Stimulated activated CD8-positive, alpha-beta memory T cell treated with anti-CD3 and anti-CD28 coated beads, Interleukin-12 subunit alpha, Interleukin-12 subunit beta, amount 100 ng/mL, for 4 hours (primary cell): ENCODE measurements around the gene MYBL2.
A peak's percentile ranks its signal among the peaks of the same experiment; 100 is the strongest.

Experiments used
- DNase-seq: peaks from one replicate; pipeline ENCODE4 v3.0.0-alpha.2; 2020; ENCODE audit warnings: low read depth

MYBL2 gene

DNA sequence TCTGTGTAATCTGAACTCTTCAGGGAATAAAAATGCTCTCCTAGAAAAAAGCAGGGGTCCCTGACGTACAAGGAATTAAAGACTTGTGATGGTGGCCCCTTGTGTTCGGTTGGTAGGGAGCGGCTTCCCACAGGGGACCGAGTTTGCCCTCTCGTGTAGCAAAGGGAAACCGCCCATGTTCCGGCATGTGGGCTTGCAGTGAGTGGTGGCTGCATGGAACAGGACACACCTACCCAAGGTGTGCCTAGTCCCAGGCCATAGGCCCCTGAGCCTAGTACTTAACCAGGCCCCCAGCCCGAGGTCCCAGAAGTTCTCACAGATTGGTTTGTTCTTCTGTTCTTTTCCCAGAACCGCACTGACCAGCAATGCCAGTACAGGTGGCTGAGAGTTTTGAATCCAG, 15.5 kb downstream of the MYBL2 start:
- DNase-seq: no peak

DNA sequence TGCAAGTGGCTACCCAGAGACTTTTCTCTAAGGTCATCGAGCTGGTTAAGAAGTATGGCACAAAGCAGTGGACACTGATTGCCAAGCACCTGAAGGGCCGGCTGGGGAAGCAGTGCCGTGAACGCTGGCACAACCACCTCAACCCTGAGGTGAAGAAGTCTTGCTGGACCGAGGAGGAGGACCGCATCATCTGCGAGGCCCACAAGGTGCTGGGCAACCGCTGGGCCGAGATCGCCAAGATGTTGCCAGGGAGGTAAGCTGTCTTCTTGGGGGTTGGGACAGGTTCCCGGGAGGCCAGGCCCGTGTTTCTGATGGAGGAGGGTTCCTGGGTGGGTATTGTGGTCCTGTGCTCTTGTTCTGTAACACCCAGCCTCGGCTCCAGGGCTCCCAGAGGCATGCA, 19.9 kb downstream of the MYBL2 start:
- no peak for DNase-seq

GRCh38 chr20:43689165-43689564, 22.3 kb downstream of the MYBL2 start:
- no peak for DNase-seq

DNA sequence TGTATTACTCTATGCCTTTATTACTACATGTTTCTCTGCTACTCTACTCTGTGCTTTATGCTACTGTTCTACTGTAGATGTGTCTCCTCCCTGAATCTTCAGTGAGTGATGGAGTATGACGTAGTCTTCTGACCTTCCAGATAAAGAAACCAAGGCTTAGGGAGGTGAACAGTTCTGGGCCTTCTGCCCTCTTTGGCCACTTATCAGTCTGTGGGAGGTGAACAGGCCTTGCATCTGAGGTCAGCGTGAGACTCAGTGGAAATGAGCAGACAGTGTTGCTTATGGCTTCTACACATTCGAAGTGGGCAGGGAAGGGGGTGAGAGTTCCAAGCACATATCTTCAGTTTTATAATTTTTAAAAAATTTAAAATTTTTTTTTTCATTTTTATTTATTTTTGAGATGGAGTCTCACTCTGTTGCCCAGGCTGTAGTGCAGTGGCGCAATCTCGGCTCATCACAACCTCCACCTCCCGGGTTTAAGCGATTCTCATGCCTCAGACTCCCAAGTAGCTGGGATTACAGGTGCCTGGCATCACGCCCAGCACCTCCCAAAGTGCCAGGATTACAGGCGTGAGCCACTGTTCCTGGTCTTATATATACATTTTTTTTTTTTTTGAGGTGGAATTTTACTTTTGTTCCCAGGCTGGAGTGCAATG, 24.2 kb downstream of the MYBL2 start:
- DNase-seq: no peak

DNA sequence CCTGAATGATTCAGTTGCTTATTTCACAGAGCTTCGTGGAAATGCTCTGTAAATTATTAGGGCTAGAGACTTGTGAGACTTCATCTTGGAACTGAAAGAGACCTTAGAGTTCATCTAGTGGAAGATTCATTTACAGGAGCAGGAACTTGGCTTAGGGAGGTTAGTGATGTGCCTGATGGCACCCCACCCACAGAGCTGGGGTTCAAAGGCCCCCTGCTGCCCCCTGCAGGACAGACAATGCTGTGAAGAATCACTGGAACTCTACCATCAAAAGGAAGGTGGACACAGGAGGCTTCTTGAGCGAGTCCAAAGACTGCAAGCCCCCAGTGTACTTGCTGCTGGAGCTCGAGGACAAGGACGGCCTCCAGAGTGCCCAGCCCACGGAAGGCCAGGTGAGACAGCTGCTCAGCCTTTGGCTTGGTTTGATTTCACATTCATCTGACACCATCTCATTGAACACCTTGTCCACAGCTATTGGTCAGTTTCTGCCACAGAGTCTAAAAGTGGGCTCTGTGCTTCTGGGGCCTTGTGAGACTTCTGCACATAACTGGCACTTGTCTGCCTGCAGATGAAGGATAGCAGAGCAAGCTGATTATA, 25.1 kb downstream of the MYBL2 start:
- no peak for DNase-seq

DNA sequence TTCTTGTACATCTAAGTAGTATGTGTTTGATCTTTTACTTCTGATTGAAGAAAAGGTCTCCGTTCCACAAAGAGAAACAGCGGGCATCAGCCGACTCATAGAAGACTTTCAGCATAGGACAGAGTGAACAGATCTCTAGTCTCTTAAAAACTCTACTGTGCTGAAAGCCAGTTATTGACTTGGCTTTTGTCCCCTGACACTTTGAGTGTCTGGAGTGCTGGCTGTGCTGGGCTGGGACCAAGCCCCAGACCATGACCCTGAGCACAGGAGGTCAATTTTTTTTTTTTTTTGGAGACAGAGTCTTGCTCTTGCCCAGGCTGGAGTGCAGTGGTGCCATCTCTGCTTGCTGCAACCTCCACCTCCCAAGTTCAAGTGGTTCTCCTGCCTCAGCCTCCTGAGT, 27.8 kb downstream of the MYBL2 start:
- DNase-seq: no peak

- DNase-seq: no peak
These were observed 28.7 kb downstream of the MYBL2 start for GRCh38 chr20:43695571-43695970.

- DNase-seq: no peak
These were observed 33.1 kb downstream of the MYBL2 start for GRCh38 chr20:43699941-43700565.

DNA sequence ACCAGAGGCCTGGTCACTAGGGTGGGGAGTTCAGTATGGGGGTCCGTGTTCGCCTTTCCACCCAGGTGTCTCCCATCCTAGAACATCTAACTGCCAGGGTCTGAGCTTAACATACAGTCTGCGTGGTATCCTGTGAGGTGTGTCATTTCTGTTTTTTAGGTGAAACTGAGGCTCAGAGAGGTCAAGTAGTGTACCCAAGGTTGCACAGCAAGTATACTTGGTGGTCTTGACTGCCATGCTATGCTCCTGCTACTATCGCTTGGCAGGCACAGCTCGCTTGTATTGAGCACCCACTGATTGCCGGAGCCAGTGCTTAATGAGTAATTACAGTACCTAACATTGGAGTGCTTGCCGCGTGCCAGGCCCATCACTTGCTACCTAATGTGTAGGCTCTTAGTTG, 33.7 kb downstream of the MYBL2 start:
- no peak for DNase-seq

DNA sequence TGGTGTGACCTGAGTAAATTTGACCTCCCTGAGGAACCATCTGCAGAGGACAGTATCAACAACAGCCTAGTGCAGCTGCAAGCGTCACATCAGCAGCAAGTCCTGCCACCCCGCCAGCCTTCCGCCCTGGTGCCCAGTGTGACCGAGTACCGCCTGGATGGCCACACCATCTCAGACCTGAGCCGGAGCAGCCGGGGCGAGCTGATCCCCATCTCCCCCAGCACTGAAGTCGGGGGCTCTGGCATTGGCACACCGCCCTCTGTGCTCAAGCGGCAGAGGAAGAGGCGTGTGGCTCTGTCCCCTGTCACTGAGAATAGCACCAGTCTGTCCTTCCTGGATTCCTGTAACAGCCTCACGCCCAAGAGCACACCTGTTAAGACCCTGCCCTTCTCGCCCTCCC, 35.6 kb downstream of the MYBL2 start:
- no peak for DNase-seq

DNA sequence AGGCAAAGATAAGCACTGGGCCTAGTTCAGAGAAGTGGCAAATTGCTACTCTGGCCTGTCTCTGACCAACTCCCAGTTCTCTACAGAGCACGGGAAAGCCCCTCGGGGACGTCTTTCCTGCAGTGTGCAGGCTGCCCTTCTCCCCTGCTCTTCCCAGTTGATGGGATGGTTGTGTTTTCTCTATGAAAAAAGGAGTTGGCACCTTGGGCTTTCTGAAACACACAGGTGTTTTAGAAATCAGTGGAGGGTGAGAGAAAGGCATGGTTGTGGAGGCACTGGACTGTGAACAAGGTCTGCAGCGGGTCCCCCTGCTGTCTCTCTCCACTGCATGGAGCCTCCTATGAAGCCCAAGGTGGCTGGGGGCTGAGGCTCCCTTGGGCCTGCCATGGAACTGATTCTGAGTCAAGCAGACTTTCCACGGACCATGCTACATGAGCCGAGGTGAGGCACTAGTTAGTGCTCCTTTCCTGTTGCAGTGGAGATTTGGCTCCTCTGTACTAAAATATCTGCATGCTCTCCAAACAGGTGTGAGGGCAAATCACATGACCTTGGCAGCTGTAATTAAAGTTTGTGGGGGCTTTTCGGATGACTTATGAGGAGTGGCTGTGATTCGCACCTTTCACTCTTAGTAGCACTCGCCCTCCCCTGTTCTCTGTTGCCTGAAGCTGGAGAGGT, 43.6 kb downstream of the MYBL2 start:
- DNase-seq: no peak

DNA sequence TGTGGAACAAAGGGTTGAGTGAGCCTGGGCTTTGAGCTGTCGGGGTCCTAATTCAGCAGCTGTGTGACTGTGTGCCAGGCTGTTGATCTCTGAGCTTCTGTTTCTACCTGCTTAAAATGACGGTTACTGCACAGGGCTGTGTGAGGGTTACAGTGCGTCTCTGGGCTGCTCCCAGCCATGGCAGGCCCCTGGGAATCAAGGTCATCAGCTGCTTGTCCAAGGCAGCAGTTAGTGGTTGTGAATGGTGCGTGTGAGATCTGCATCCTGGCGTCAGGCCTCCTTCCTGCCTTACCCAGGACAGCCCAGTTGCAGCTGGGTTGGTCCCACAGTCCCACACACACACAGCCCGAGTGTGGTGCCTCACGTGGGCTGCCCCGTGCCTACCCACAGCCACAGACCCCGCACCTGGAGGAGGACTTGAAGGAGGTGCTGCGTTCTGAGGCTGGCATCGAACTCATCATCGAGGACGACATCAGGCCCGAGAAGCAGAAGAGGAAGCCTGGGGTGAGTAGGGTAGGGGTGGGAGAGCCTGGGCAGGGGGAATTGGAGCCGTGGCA, 44.3 kb downstream of the MYBL2 start:
- no peak for DNase-seq

- DNase-seq: no peak
These were observed 48.1 kb downstream of the MYBL2 start for GRCh38 chr20:43715044-43715443.

GRCh38 chr20:43715511-43715910, 48.6 kb downstream of the MYBL2 start:
- no peak for DNase-seq

DNA sequence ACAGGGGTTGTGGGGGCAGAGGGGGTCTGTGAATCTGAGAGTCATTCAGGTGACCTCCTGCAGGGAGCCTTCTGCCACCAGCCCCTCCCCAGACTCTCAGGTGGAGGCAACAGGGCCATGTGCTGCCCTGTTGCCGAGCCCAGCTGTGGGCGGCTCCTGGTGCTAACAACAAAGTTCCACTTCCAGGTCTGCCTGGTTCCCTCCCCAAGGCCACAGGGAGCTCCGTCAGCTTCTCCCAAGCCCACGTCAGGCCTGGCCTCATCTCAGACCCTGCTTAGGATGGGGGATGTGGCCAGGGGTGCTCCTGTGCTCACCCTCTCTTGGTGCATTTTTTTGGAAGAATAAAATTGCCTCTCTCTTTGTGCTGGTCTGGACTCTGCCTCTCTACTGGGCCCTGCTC, 49.2 kb downstream of the MYBL2 start:
- DNase-seq: no peak

DNA sequence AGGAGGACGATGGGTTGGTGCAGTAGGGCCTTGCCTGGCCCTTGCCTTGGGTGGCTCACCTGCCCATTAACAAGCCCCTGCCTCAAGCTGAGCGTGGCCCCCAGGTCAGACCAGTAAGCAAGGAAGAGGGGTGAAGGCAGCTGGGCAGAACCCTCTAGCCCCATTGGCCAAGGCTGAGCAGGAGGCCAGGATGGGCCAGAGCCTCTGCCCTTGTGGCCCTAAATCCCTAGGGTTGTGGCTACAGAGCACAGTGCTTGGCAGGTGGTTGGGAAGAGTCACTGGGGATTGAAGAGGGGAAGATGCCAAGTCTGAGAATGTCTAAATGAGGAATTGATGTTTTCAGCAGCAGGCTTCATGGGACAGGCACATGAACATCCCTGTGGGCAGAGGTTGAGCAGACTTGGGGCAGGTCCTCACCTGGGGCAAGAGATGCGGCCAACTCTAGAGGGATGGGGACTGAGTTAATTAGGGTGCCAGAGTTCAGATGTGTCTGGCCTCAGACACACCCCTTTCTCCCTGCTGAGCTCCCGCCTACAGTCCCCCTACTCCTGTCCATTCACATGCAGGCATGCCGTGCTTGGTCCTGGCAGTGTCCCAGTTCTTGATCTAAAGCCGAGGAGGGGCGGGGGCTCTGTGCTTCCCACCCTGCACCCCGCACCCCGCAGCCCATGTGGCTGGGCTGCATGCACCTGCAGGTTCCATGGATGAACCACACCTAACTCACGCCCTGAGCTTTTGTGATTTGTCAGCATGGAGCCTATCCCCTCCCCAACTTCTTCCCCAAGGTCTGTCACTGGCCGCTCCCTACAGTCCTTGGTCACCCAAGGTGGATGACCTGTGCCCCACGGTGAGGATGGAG, 50.1 kb downstream of the MYBL2 start:
- no peak for DNase-seq

DNA sequence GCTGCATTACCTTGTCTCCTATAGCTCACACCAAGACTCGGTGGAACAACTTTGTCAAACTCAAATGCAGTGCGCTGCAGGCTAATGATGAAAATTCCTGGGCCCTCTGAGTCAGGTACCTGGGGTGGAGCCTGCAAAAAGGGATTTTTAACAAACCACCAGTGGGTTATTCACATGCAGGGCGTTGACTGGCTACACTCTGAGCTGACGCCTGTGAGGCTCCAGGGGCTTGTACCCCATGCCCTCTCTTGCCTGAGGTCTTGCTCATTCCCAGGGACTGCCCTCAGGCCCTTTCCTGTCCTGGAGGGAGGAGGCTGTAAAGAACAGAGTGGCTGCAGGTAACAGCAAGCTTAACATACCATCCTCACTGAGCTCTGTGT, 50.7 kb downstream of the MYBL2 start:
- no peak for DNase-seq

DNA sequence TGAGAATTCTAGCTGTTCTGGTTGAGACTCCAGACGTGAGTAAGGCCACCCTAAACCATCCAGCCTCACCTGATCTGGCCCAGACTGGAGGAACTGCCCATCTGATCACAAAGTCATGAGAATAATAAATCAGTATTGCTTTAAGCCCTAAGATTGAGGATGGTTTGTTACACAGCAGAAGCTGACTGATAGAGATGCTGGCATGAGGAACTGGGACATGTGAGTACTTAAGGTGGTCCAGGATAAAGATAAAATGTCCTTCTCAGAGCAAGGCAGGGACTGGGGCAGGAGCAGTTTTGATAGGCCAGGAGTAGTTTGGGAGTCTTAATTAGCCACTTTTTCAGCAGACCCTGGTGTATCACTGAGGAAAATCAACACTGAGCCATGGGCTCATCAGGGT, 53.1 kb downstream of the MYBL2 start:
- no peak for DNase-seq

DNA sequence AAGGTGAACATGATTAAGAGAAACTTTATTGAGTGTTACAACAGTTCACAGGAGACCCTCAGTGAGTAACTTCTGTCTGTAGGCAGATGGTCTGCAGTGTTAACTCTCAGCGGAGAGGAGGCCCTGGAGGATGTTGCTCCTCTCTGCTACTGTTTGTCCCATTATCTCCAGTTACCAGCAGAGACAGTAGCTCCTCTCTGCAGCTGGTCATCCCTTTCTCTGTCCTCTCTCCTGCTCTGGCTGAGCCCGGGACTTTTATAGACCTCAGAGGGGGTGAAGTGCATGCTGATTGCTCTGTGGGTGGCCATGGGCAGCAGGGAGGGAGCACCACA, 54.1 kb downstream of the MYBL2 start:
- no peak for DNase-seq

GRCh38 chr20:43721429-43722152, 54.7 kb downstream of the MYBL2 start:
- DNase-seq: no peak

DNA sequence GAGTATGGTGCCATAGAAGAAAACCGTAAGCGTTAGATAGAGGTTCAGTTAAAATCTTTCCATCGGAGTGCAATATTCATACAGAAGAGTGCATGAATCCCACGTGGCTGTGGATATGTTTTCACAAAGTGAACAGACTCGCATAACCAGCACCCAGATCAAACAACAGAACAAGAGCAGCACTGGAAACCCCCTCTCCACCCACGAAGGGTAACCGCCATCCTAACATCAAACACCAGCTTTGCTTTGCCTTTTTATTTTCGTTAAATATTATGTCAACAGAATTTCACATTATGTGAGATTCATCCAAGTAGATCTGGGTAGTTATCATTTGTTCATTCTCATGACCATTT, 55.2 kb downstream of the MYBL2 start:
- peak; percentile 25 for DNase-seq

GRCh38 chr20:43723186-43723585, 56.3 kb downstream of the MYBL2 start:
- DNase-seq: no peak
